Subcutaneous adipose tissue (tissue), 4 donors: ENCODE measurements around the gene TSEN54. TPM values are rescaled to one million over a fixed set of nuclear protein-coding genes. Genes with fewer than 3 reads are reported as not detected.

ENCODE experiments used
- CTCF ChIP-seq: fragments of 450-650 bp; IDR thresholded peaks from one replicate; pipeline ENCODE4 v1.5.1; 2016; ENCODE audit warnings: low read depth, mild to moderate bottlenecking, control low read depth, antibody characterized with exemption, moderate library complexity
- total RNA-seq, 4 donors: library from RNA; depleted of rRNA; stranded (reverse); fragments of >200 nt; gene quantifications; one replicate each; pipeline ENCODE4 v1.1.0, GENCODE V29; 2016

The TSEN54 gene
- total RNA-seq, 4 donors from 2014 or later = 9.5 to 23.8 (median 17.3) TPM

- TF ChIP-seq CTCF = no peak
These were observed 20.3 kb upstream of the TSEN54 start for GRCh38 chr17:75496005-75496404.

- TF ChIP-seq CTCF = no peak
These were observed 18.1 kb upstream of the TSEN54 start for GRCh38 chr17:75498039-75498725.

- no peak for TF ChIP-seq CTCF
These were observed 17.6 kb upstream of the TSEN54 start for GRCh38 chr17:75498726-75499213.

GRCh38 chr17:75499313-75500022, 16.9 kb upstream of the TSEN54 start:
- TF ChIP-seq CTCF = no peak

GRCh38 chr17:75500419-75501216, 15.7 kb upstream of the TSEN54 start:
- no peak for TF ChIP-seq CTCF

- TF ChIP-seq CTCF = no peak
These were observed 14.8 kb upstream of the TSEN54 start for GRCh38 chr17:75501378-75502071.
